Karpas-422 (cell line): ENCODE results near the gene ST14. TPM values are rescaled to one million over a fixed set of nuclear protein-coding genes. Genes with fewer than 3 reads are reported as not detected.

ENCODE experiments used
- DNase-seq: peaks from one replicate; pipeline ENCODE4 v3.0.0-alpha.2; 2015
- H2AFZ ChIP-seq: fragments of 200-600 bp; sonication (generic); 2 replicates; pipeline ENCODE4 v1.6.1; 2014; ENCODE audit warnings: antibody characterized with exemption, low read length, mixed read lengths
- H3K27ac ChIP-seq: fragments of 200-600 bp; sonication (generic); 2 replicates; pipeline ENCODE4 v1.5.1; 2014; ENCODE audit warnings: mild to moderate bottlenecking, low read length, moderate library complexity
- H3K27me3 ChIP-seq: fragments of 200-600 bp; sonication (generic); 2 replicates; pipeline ENCODE4 v1.6.1; 2014; ENCODE audit warnings: low read length, mixed read lengths
- H3K36me3 ChIP-seq: fragments of 200-600 bp; sonication (generic); 2 replicates; pipeline ENCODE4 v1.6.1; 2014; ENCODE audit warnings: low read length, mixed read lengths; ENCODE audit not compliant: insufficient read depth
- H3K4me1 ChIP-seq: fragments of 200-600 bp; sonication (generic); 2 replicates; pipeline ENCODE4 v1.6.1; 2014; ENCODE audit warnings: mild to moderate bottlenecking, low read length, mixed read lengths
- H3K4me2 ChIP-seq: fragments of 200-600 bp; sonication (generic); 2 replicates; pipeline ENCODE4 v1.6.1; 2014; ENCODE audit warnings: low read length, low read depth, mild to moderate bottlenecking; ENCODE audit not compliant: poor library complexity, severe bottlenecking
- H3K4me3 ChIP-seq: fragments of 200-600 bp; sonication (generic); 2 replicates; pipeline ENCODE4 v1.5.1; 2014; ENCODE audit warnings: mild to moderate bottlenecking, antibody characterized with exemption, low read length, mixed read lengths
- H3K79me2 ChIP-seq: fragments of 200-600 bp; sonication (generic); 2 replicates; pipeline ENCODE4 v1.6.1; 2014; ENCODE audit warnings: mild to moderate bottlenecking, low read length, mixed read lengths
- H3K9ac ChIP-seq: fragments of 200-600 bp; sonication (generic); 2 replicates; pipeline ENCODE4 v1.6.0; 2014; ENCODE audit warnings: low read length
- H3K9me2 ChIP-seq: fragments of 200-600 bp; sonication (generic), shearing (Covaris generic); replicated peaks from 2 replicates; pipeline ENCODE4 v1.6.0; 2014; ENCODE audit warnings: mild to moderate bottlenecking, low read length, moderate library complexity; ENCODE audit not compliant: insufficient read depth
- H3K9me3 ChIP-seq: fragments of 300-700, 200-600 bp; sonication (generic); 2 replicates; pipeline ENCODE4 v1.6.1; 2014; ENCODE audit warnings: low read length, mixed read lengths
- H4K20me1 ChIP-seq: fragments of 200-600 bp; sonication (generic); 2 replicates; pipeline ENCODE4 v1.6.1; 2014; ENCODE audit warnings: mild to moderate bottlenecking, antibody characterized with exemption, low read length, low read depth; ENCODE audit not compliant: insufficient read depth
- total RNA-seq: library from RNA; depleted of rRNA; stranded (reverse); fragments of >200 nt; shearing (Covaris generic); gene quantifications from 2 replicates; pipeline ENCODE4 v1.2.3, GENCODE V29; 2014; ENCODE audit warnings: low replicate concordance; rRNA removed

ST14 gene
- 0.18 and 0.30 TPM in 2 replicates for total RNA-seq

- H3K4me2 ChIP-seq = peak within 1 kb of the TSS; percentile 19
- H3K4me1 ChIP-seq = peaks cover 5% of the 10 kb centered on the region; the same call in 1 of the 2 replicates
- no peak within 1 kb of the TSS for H3K27ac ChIP-seq
- H4K20me1 ChIP-seq = no peaks in the 10 kb centered on the region
- H3K9me3 ChIP-seq = no peaks in the 10 kb centered on the region
- H3K9ac ChIP-seq = no peak within 1 kb of the TSS
- no peaks in the 10 kb centered on the region for H3K27me3 ChIP-seq
- H3K79me2 ChIP-seq = no peaks in the 10 kb centered on the region
- DNase-seq = no peak
- no peak within 1 kb of the TSS for H3K4me3 ChIP-seq
- H2AFZ ChIP-seq = no peak within 1 kb of the TSS; the same call in 1 of the 2 replicates
- no peaks in the 10 kb centered on the region for H3K36me3 ChIP-seq
- H3K9me2 ChIP-seq = no peaks in the 10 kb centered on the region
These were observed at the start of gene ST14 for GRCh38 chr11:130159657-130160497. TSS of gene ST14 (plus strand) at chr11:130159782. CDS start at chr11:130159980, 198 bp downstream.

- Histone ChIP-seq H3K9me3 (no peaks in the 10 kb centered on the region), H3K9ac (no peak overlapping the region), H3K36me3 (no peaks in the 10 kb centered on the region), H3K4me2 (no peak overlapping the region), H3K27ac (no peak overlapping the region), H3K4me3 (no peak overlapping the region), H2AFZ (no peak overlapping the region), H4K20me1 (no peaks in the 10 kb centered on the region), H3K79me2 (peaks cover 54% of the 10 kb centered on the region), H3K4me1 (no peaks in the 10 kb centered on the region), H3K9me2 (no peaks in the 10 kb centered on the region), H3K27me3 (no peaks in the 10 kb centered on the region)
- DNase-seq = no peak
These were observed 49.1 kb upstream of the ST14 start for GRCh38 chr11:130110339-130111108.

- H3K4me1 ChIP-seq = no peaks in the 10 kb centered on the region
- H3K79me2 ChIP-seq = peaks cover 43% of the 10 kb centered on the region
- H3K9me3 ChIP-seq = no peaks in the 10 kb centered on the region
- H4K20me1 ChIP-seq = no peaks in the 10 kb centered on the region
- H3K9ac ChIP-seq = no peak overlapping the region
- H3K27ac ChIP-seq = no peak overlapping the region
- DNase-seq = no peak
- no peak overlapping the region for H3K4me3 ChIP-seq
- H3K27me3 ChIP-seq = no peaks in the 10 kb centered on the region
- H2AFZ ChIP-seq = no peak overlapping the region
- H3K4me2 ChIP-seq = no peak overlapping the region
- H3K9me2 ChIP-seq = no peaks in the 10 kb centered on the region
- no peaks in the 10 kb centered on the region for H3K36me3 ChIP-seq
These were observed 47.3 kb upstream of the ST14 start for GRCh38 chr11:130112071-130112830.

GRCh38 chr11:130114281-130114680, 45.3 kb upstream of the ST14 start:
- no peak overlapping the region for H3K9ac ChIP-seq
- peaks cover 54% of the 10 kb centered on the region for H3K79me2 ChIP-seq
- H3K4me1 ChIP-seq = no peaks in the 10 kb centered on the region
- no peaks in the 10 kb centered on the region for H3K27me3 ChIP-seq
- H4K20me1 ChIP-seq = no peaks in the 10 kb centered on the region
- DNase-seq = no peak
- H3K4me3 ChIP-seq = no peak overlapping the region
- no peaks in the 10 kb centered on the region for H3K9me3 ChIP-seq
- H3K9me2 ChIP-seq = no peaks in the 10 kb centered on the region
- H3K27ac ChIP-seq = no peak overlapping the region
- no peaks in the 10 kb centered on the region for H3K36me3 ChIP-seq
- H2AFZ ChIP-seq = no peak overlapping the region
- H3K4me2 ChIP-seq = no peak overlapping the region

GRCh38 chr11:130114726-130115125, 44.9 kb upstream of the ST14 start:
- Histone ChIP-seq H3K79me2 (peaks cover 50% of the 10 kb centered on the region), H3K9me3 (no peaks in the 10 kb centered on the region), H3K9ac (no peak overlapping the region), H3K9me2 (no peaks in the 10 kb centered on the region), H2AFZ (no peak overlapping the region), H3K36me3 (no peaks in the 10 kb centered on the region), H3K4me3 (no peak overlapping the region), H3K27ac (no peak overlapping the region), H3K4me2 (no peak overlapping the region), H4K20me1 (no peaks in the 10 kb centered on the region), H3K4me1 (no peaks in the 10 kb centered on the region), H3K27me3 (no peaks in the 10 kb centered on the region)
- no peak for DNase-seq

- Histone ChIP-seq H4K20me1 (no peaks in the 10 kb centered on the region), H3K4me1 (no peaks in the 10 kb centered on the region), H3K4me3 (no peak overlapping the region), H3K36me3 (no peaks in the 10 kb centered on the region), H2AFZ (no peak overlapping the region), H3K4me2 (no peak overlapping the region), H3K27ac (no peak overlapping the region), H3K9me3 (no peaks in the 10 kb centered on the region), H3K9me2 (no peaks in the 10 kb centered on the region), H3K9ac (no peak overlapping the region), H3K79me2 (peaks cover 46% of the 10 kb centered on the region), H3K27me3 (no peaks in the 10 kb centered on the region)
- no peak for DNase-seq
These were observed 44.4 kb upstream of the ST14 start for GRCh38 chr11:130115218-130115617.

- no peak overlapping the region for H3K4me2 ChIP-seq
- no peaks in the 10 kb centered on the region for H3K36me3 ChIP-seq
- no peaks in the 10 kb centered on the region for H3K4me1 ChIP-seq
- no peak overlapping the region for H3K9ac ChIP-seq
- H3K79me2 ChIP-seq = peaks cover 34% of the 10 kb centered on the region
- no peaks in the 10 kb centered on the region for H3K9me2 ChIP-seq
- DNase-seq = no peak
- H3K4me3 ChIP-seq = no peak overlapping the region
- H3K27me3 ChIP-seq = no peaks in the 10 kb centered on the region
- H4K20me1 ChIP-seq = no peaks in the 10 kb centered on the region
- no peak overlapping the region for H3K27ac ChIP-seq
- H3K9me3 ChIP-seq = no peaks in the 10 kb centered on the region
- H2AFZ ChIP-seq = no peak overlapping the region
These were observed 41.4 kb upstream of the ST14 start for GRCh38 chr11:130118165-130118564.
